ENCODE data around the gene DAO.

DAO gene

GRCh38 chr12:108921946-108922345 is 42.1 kb downstream of the DAO start:
- H3K79me2 ChIP-seq (ENCODE audit: insufficient read depth, low read length) = no peaks in the 10 kb centered on the region
- H3K36me3 ChIP-seq (ENCODE audit: insufficient read depth, low read length) = no peaks in the 10 kb centered on the region
- no peaks in the 10 kb centered on the region for H4K20me1 ChIP-seq (ENCODE audit: insufficient read depth, low read length)
- no peak for DNase-seq
- no peaks in the 10 kb centered on the region for H3K27me3 ChIP-seq (ENCODE audit: insufficient read depth, low read length, poor library complexity)
- TF ChIP-seq EZH2 (IDR thresholded peaks at IDR 0.05; ENCODE audit: borderline replicate concordance, low read depth, low read length, severe bottlenecking) = no peak
- TF ChIP-seq CTCF (IDR thresholded peaks at IDR 0.05; ENCODE audit: borderline replicate concordance, extremely low read depth, low read length, poor library complexity, severe bottlenecking) = no peak
- H3K9me3 ChIP-seq (ENCODE audit: insufficient read depth, low read length, severe bottlenecking) = no peaks in the 10 kb centered on the region
- no peak overlapping the region for H3K9ac ChIP-seq (ENCODE audit: low read depth, low read length)
- no peak for ATAC-seq (ENCODE audit: insufficient read depth, low read depth)
- no peak overlapping the region for H2AFZ ChIP-seq (ENCODE audit: low read depth, low read length)
- no peak overlapping the region for H3K27ac ChIP-seq (ENCODE audit: low read length)
- H3K4me2 ChIP-seq (ENCODE audit: insufficient read depth, low read length) = no peak overlapping the region
- no peaks in the 10 kb centered on the region for H3K4me1 ChIP-seq (ENCODE audit: insufficient read depth, low read length)
- H3K4me3 ChIP-seq (ENCODE audit: low read depth in 1 of 2, low read length in 2 of 2) = no peak overlapping the region

- no peak for ATAC-seq (ENCODE audit: insufficient read depth, low read depth)
- Histone ChIP-seq H3K4me3 (ENCODE audit: low read depth in 1 of 2, low read length in 2 of 2) (no peak overlapping the region), H2AFZ (ENCODE audit: low read depth, low read length) (no peak overlapping the region), H3K9ac (ENCODE audit: low read depth, low read length) (no peak overlapping the region), H4K20me1 (ENCODE audit: insufficient read depth, low read length) (no peaks in the 10 kb centered on the region), H3K27ac (ENCODE audit: low read length) (no peak overlapping the region), H3K36me3 (ENCODE audit: insufficient read depth, low read length) (no peaks in the 10 kb centered on the region), H3K9me3 (ENCODE audit: insufficient read depth, low read length, severe bottlenecking) (no peaks in the 10 kb centered on the region), H3K27me3 (ENCODE audit: insufficient read depth, low read length, poor library complexity) (no peaks in the 10 kb centered on the region), H3K4me2 (ENCODE audit: insufficient read depth, low read length) (no peak overlapping the region), H3K4me1 (ENCODE audit: insufficient read depth, low read length) (no peaks in the 10 kb centered on the region), H3K79me2 (ENCODE audit: insufficient read depth, low read length) (no peaks in the 10 kb centered on the region)
- DNase-seq = no peak
- TF ChIP-seq EZH2 (IDR thresholded peaks at IDR 0.05; ENCODE audit: borderline replicate concordance, low read depth, low read length, severe bottlenecking) (no peak), CTCF (IDR thresholded peaks at IDR 0.05; ENCODE audit: borderline replicate concordance, extremely low read depth, low read length, poor library complexity, severe bottlenecking) (no peak)
Measured at GRCh38 chr12:108922918-108923317, 43.0 kb downstream of the DAO start.

- no peaks in the 10 kb centered on the region for H3K9me3 ChIP-seq (ENCODE audit: insufficient read depth, low read length, severe bottlenecking)
- no peak overlapping the region for H3K27ac ChIP-seq (ENCODE audit: low read length)
- H3K27me3 ChIP-seq (ENCODE audit: insufficient read depth, low read length, poor library complexity) = no peaks in the 10 kb centered on the region
- H3K4me1 ChIP-seq (ENCODE audit: insufficient read depth, low read length) = no peaks in the 10 kb centered on the region
- no peak overlapping the region for H3K4me2 ChIP-seq (ENCODE audit: insufficient read depth, low read length)
- no peak for ATAC-seq (ENCODE audit: insufficient read depth, low read depth)
- TF ChIP-seq EZH2 (IDR thresholded peaks at IDR 0.05; ENCODE audit: borderline replicate concordance, low read depth, low read length, severe bottlenecking) (no peak), CTCF (IDR thresholded peaks at IDR 0.05; ENCODE audit: borderline replicate concordance, extremely low read depth, low read length, poor library complexity, severe bottlenecking) (no peak)
- H2AFZ ChIP-seq (ENCODE audit: low read depth, low read length) = no peak overlapping the region
- H3K4me3 ChIP-seq (ENCODE audit: low read depth in 1 of 2, low read length in 2 of 2) = no peak overlapping the region
- no peak for DNase-seq
- H3K9ac ChIP-seq (ENCODE audit: low read depth, low read length) = no peak overlapping the region
- no peaks in the 10 kb centered on the region for H3K79me2 ChIP-seq (ENCODE audit: insufficient read depth, low read length)
- no peaks in the 10 kb centered on the region for H4K20me1 ChIP-seq (ENCODE audit: insufficient read depth, low read length)
- no peaks in the 10 kb centered on the region for H3K36me3 ChIP-seq (ENCODE audit: insufficient read depth, low read length)
Measured at GRCh38 chr12:108928695-108929094, 48.8 kb downstream of the DAO start.

DNA sequence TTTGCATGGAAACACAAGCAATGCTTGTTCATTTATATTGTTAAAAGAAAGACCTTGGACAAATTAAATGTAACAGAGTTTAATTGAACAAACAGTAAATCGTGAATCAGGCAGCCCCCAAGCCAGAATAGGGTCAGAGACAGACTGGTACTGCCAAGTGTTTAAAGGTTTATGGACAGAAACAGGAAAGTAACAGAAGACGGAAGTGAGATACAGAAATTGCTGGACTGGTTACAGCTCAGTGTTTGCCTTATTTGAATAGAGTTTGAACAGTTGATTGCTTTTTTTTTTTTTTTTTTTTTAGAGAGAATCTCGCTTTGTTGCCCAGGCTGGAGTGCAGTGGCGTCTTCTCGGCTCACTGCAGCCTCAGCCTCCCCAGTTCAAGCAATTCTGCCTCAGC is 50.3 kb downstream of the DAO start:
- DNase-seq = no peak
- H3K4me1 ChIP-seq (ENCODE audit: insufficient read depth, low read length) = no peaks in the 10 kb centered on the region
- H4K20me1 ChIP-seq (ENCODE audit: insufficient read depth, low read length) = no peaks in the 10 kb centered on the region
- H3K36me3 ChIP-seq (ENCODE audit: insufficient read depth, low read length) = no peaks in the 10 kb centered on the region
- H3K27me3 ChIP-seq (ENCODE audit: insufficient read depth, low read length, poor library complexity) = no peaks in the 10 kb centered on the region
- H3K79me2 ChIP-seq (ENCODE audit: insufficient read depth, low read length) = no peaks in the 10 kb centered on the region
- no peak overlapping the region for H2AFZ ChIP-seq (ENCODE audit: low read depth, low read length)
- no peak for ATAC-seq (ENCODE audit: insufficient read depth, low read depth)
- no peak for TF ChIP-seq EZH2 (IDR thresholded peaks at IDR 0.05; ENCODE audit: borderline replicate concordance, low read depth, low read length, severe bottlenecking)
- no peak for TF ChIP-seq CTCF (IDR thresholded peaks at IDR 0.05; ENCODE audit: borderline replicate concordance, extremely low read depth, low read length, poor library complexity, severe bottlenecking)
- H3K4me2 ChIP-seq (ENCODE audit: insufficient read depth, low read length) = no peak overlapping the region
- H3K27ac ChIP-seq (ENCODE audit: low read length) = no peak overlapping the region
- H3K4me3 ChIP-seq (ENCODE audit: low read depth in 1 of 2, low read length in 2 of 2) = no peak overlapping the region
- no peaks in the 10 kb centered on the region for H3K9me3 ChIP-seq (ENCODE audit: insufficient read depth, low read length, severe bottlenecking)
- H3K9ac ChIP-seq (ENCODE audit: low read depth, low read length) = no peak overlapping the region

All from DND-41 (cell line).